Adipocyte (in vitro differentiated cells): ENCODE data around the gene NOP58.

ENCODE experiments used
- DNase-seq: peaks from one replicate; pipeline ENCODE4 v3.0.0-alpha.2; 2015; ENCODE audit warnings: low read depth
- H3K27me3 ChIP-seq: replicated peaks from 2 replicates; pipeline ENCODE4 v1.7.0; 2013; ENCODE audit warnings: mild to moderate bottlenecking, low read length, moderate library complexity; ENCODE audit not compliant: control insufficient read depth, insufficient read depth
- H3K36me3 ChIP-seq: 2 replicates; pipeline ENCODE4 v1.7.0; 2013; ENCODE audit warnings: low read length, mild to moderate bottlenecking, moderate library complexity; ENCODE audit not compliant: control insufficient read depth, insufficient read depth, severe bottlenecking
- H3K4me1 ChIP-seq: 2 replicates; pipeline ENCODE4 v1.7.0; 2013; ENCODE audit warnings: mild to moderate bottlenecking, low read length, moderate library complexity; ENCODE audit not compliant: control insufficient read depth, insufficient read depth
- H3K4me3 ChIP-seq: 2 replicates; pipeline ENCODE4 v1.7.0; 2013; ENCODE audit warnings: mild to moderate bottlenecking, low read length, moderate library complexity
- H3K9ac ChIP-seq: 2 replicates; pipeline ENCODE4 v1.7.0; 2013; ENCODE audit warnings: mild to moderate bottlenecking, low read length, moderate library complexity
- H3K9me3 ChIP-seq: 2 replicates; pipeline ENCODE4 v1.7.0; 2013; ENCODE audit warnings: mild to moderate bottlenecking, low read length, moderate library complexity; ENCODE audit not compliant: control insufficient read depth

The NOP58 gene

GRCh38 chr2:202344178-202344577 is 78.6 kb downstream of the NOP58 start:
- Histone ChIP-seq H3K36me3 (no peaks in the 10 kb centered on the region), H3K4me1 (no peaks in the 10 kb centered on the region), H3K4me3 (no peak overlapping the region), H3K9ac (no peak overlapping the region), H3K27me3 (no peaks in the 10 kb centered on the region), H3K9me3 (no peaks in the 10 kb centered on the region)
- no peak for DNase-seq

- H3K4me1 ChIP-seq = no peaks in the 10 kb centered on the region
- H3K27me3 ChIP-seq = no peaks in the 10 kb centered on the region
- no peaks in the 10 kb centered on the region for H3K9me3 ChIP-seq
- DNase-seq = no peak
- no peak overlapping the region for H3K9ac ChIP-seq
- H3K4me3 ChIP-seq = no peak overlapping the region
- no peaks in the 10 kb centered on the region for H3K36me3 ChIP-seq
Measured at GRCh38 chr2:202346180-202346579, 80.6 kb downstream of the NOP58 start.
